GM18505 (cell line): Measurements from ENCODE around the gene ANTXR2.

Experiments
- ATAC-seq: cut with Tn5 transposase; IDR thresholded peaks from one replicate; pipeline ENCODE4 v1.9.1; 2021; ENCODE audit not compliant: unreplicated experiment
- POLR2A ChIP-seq: IDR thresholded peaks from 4 replicates; pipeline ENCODE4 v1.6.1; 2011; ENCODE audit warnings: borderline replicate concordance; ENCODE audit not compliant: insufficient read depth, insufficient read length; ENCODE audit errors: extremely low read depth

Gene ANTXR2

DNA sequence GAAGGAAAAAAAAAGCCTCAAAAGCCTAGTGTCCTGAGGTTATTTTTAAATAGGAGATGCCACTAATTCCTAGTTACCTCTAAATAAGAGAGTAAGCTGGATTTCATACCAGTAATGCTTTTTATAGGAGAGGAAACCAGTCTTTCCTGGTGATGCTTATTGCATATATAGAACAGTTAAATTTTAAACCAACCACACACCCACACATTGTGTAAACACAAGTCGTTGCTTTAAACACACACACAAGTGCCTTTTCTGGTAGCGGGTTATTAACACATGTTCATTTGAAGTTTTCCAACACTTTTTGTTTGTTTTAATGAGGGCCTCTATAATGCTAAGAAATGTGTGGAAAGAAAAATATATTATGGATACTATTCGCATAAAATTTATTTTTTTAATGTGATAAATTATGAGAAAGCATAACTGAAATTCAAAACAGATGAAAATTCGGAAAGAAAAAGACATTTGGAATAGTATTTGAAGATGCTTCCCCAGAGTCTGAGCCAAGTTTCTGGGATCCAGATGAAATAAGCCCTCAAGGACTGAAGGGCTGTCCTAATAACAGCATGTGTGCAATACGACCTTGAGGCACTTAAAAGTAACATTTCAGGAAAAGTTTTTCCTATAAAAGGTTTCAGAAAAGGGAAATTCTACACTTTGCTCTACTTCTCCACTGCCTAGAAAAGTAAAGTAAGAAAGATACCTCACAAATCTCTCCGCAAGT, 2.0 kb downstream of the ANTXR2 start:
- ATAC-seq, result no peak
- no peak for TF ChIP-seq POLR2A

GRCh38 chr4:80069837-80070731, 2.9 kb downstream of the ANTXR2 start:
- no peak for ATAC-seq
- TF ChIP-seq POLR2A, result no peak

GRCh38 chr4:80069108-80069836, 3.8 kb downstream of the ANTXR2 start:
- TF ChIP-seq POLR2A, result no peak

GRCh38 chr4:80065601-80066000, 7.4 kb downstream of the ANTXR2 start:
- TF ChIP-seq POLR2A, result no peak
- ATAC-seq, result no peak

More at GRCh38 chr4:80069108-80069836, 3.8 kb downstream of the ANTXR2 start:
- ATAC-seq, result no peak

DNA sequence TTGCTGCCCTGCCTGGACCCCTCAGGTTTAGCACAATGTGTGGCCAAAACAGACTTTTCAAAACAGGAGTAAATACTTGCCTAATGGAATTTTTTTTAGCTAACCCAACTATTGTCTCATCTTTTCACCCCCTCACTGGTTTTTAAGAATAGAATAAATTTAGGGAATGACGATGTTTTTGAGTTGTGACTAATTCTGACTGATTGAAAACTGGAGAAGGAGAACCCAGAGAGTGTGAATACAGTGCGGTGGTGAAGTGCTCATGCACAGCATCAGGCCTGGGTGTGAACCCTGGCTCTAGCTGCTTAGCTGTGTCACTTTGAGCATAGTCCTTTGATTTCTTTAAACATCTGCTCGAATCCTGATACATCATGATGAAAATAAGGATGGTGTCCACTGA, 10.5 kb downstream of the ANTXR2 start:
- no peak for TF ChIP-seq POLR2A
- no peak for ATAC-seq

GRCh38 chr4:80060804-80061203, 12.2 kb downstream of the ANTXR2 start:
- no peak for ATAC-seq
- TF ChIP-seq POLR2A, result no peak

DNA sequence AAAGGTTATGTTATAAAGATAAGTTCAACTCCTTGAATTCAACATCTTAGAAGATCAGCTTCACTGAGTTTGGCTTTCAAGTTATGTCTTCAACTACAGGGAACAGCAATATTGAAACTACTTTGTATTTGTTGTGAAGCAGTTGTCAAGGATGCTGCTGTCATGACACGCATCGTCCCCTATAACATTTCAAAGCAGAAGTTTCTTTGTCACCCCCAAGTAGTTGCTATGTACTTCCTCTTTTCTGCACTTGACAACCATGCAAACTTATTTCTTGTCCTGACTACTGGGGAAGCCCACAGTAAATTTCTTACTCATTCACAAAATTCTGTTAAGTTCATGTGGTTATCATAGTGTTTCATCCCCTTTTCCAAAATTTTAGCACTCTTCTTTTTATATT, 14.3 kb downstream of the ANTXR2 start:
- peak; percentile 98 for ATAC-seq
- no peak for TF ChIP-seq POLR2A

DNA sequence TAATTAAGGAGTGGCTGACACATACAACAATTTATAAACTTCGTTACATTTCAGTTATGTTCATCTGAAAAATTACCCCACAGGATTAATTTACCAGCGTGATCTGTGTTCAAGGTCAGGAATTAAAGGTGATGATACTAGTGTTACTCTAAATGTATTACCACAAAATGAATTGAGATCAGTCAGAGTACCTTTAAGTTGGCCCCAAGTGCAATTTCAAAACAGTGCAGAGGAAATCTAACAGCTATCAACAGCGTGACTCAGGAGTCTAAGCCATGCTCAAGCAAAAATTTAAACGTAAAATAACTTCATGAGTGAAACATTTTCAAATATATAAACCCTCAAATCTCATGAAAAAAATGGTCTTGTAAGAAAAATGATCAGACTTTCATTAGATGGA, 18.7 kb downstream of the ANTXR2 start:
- ATAC-seq, result no peak
- TF ChIP-seq POLR2A, result no peak

DNA sequence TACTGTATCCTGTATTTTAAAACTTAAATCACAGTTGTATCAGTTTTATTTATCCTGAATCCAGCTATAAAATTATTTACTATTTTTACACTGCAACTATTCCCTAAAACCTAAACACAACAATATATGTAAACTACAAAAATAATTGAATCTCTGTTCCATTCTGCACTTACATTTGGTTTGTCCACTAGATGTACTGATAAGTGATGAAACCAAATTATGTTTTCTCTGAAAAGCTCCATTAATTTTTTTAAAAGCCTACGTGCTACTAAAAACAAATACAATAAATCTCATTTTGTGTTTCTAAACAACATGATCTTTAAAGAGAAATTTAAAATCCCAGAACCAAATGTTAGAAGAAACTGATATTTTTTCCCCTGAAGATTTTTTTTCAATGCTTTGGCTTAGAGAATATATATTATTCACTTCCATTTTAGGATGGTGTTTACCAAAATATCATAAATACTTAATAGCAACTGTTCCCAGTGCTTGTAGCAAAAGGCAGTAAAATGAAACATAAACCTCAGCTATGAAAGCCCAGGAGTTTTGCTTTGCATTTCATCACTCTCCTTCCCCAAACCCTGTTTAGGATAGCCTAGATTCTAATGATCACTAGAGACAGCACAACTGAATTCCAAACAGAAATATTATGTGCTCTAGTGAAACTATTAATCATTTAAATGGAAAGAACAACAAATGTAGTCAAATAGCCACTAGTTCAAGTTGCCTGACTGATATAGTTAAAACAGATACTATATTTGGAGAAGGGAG, 19.7 kb downstream of the ANTXR2 start:
- TF ChIP-seq POLR2A, result no peak
- ATAC-seq, result no peak

DNA sequence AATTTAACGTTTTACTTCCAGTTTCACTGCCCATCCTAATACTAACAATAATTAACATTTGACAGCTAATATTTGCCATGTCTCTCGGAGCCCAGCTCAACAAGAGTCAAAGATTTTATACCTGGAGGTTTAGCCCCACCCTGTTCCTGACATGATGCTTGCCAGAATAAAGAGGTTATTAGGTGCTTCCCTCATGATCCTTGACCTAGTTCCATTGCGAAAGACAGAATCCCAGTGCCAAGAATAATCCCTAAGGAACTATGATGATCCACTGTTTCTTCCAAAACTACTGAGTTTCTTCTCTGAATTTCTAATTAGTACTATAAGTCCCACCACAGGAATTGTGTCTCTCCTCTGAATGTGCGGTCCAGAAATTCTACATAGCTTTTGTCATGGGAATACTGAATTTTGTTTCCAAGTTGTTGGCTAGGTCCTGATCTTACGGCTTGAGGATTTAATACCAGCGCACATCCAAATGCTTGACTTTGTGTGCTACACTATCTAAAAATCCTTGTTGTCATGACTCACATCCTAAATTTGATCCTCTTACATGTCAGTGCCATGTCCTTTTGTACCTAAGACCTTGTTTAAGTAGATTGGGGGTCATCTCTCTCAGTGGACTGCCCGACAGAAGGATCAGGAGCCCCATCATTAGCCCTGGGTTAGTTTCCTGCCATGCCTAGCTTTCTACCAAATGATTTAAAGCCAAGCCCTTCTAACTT, 23.1 kb downstream of the ANTXR2 start:
- no peak for TF ChIP-seq POLR2A
- no peak for ATAC-seq

DNA sequence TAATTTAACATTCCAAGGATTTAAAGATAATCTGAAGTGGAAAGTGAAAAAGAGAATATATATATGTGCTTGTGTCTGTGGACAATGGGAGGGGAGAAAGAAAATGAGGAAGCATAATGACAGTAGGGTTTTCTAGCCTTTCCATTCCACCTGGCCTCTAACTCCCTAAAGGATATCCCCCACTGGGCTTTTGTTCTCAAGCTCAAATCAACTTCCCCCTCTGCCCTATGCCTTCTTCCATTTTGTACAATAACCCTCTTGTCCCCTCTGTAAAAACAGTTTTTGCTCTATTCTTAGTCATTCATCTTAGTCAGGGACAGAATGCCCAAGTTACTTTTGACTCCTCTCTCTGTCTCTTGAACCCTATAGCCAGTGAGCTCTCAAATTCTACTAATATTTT, 23.6 kb downstream of the ANTXR2 start:
- ATAC-seq, result no peak
- TF ChIP-seq POLR2A, result no peak

DNA sequence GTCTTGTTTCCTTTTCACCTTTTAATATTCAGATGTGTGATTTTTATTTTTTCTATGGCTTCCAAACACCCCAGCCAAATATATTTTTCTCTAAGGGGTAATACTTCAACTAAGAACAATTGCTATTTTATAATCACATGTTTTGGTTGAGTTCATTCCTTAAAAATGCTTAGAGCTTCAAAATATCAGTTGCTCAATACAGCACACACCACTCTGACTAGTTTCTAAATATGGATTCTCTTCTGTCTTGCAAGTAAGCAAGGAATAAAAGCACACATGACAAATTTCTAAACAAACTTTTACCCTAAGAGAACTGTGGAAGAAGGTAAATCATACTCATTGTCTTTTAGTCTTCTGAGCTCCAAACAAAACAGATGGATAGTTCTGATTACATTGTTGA, 27.2 kb downstream of the ANTXR2 start:
- no peak for ATAC-seq
- TF ChIP-seq POLR2A, result no peak
